K562 (cell line): ENCODE results near the gene MALAT1. TPM values are rescaled to one million over a fixed set of nuclear protein-coding genes. Genes with fewer than 3 reads are reported as not detected.

Experiments
- ATAC-seq: fragments of 200-7000 bp; cut with Tn5 transposase; 3 replicates; pipeline ENCODE4 v1.9.1; 2020; ENCODE audit warnings: moderate library complexity
- BruUV-seq: library from RNA; stranded (reverse); fragments of 400-500 nt; replicated peaks from 2 replicates; lab custom pipeline; 2021; lab: Mats Ljungman, UMichigan
- CTCF ChIA-PET: fragments of 300-600 bp; formaldehyde crosslinking; extraction: SDS; loops from one replicate; lab custom pipeline; 2021; ENCODE audit warnings: low intra/inter-chr PET ratio; lab: Yijun Ruan, JAX
- POLR2A ChIA-PET: fragments of 300-600, 350-650 bp; sonication (Branson Sonifier 250); formaldehyde crosslinking; extraction: SDS; loops from one replicate; lab custom pipeline; 2021; ENCODE audit warnings: antibody characterized with exemption, inconsistent platforms; lab: Yijun Ruan, JAX
- DNase-seq, 4 experiments: peaks; one replicate each; pipeline versions ENCODE4 v3.0.0 to v3.0.0-alpha.2; 2011 to 2018; ENCODE audit warnings: low spot score in 3 of 4, mixed read lengths in 3 of 4; ENCODE audit errors: extremely low read depth in 1 of 4
- FAIRE-seq: peaks from 2 replicates; lab custom pipeline; 2011; peaks lifted over from hg19 to GRCh38; lab: Jason Lieb, UNC
- H2AFZ ChIP-seq: 2 replicates; pipeline ENCODE4 v1.6.0; 2011; ENCODE audit warnings: low read depth, low read length, control low read depth, inconsistent platforms
- H3K27ac ChIP-seq: fragments of 200-600 bp; 3 replicates; pipeline ENCODE4 v1.8.0; 2011; ENCODE audit warnings: low read depth, mild to moderate bottlenecking, control low read depth, inconsistent platforms, low read length, moderate library complexity, mixed read lengths; ENCODE audit errors: extremely low read depth
- H3K27me3 ChIP-seq, 2 experiments: fragments of 300-600 bp in 1 of 2; 2 replicates in 1 of 2; 3 replicates in 1 of 2; pipeline versions ENCODE4 v1.6.0 to v1.8.0; 2011; ENCODE audit warnings: inconsistent platforms in 2 of 2, low read length in 2 of 2, mild to moderate bottlenecking in 1 of 2, mixed read lengths in 1 of 2, moderate library complexity in 1 of 2; ENCODE audit not compliant: control insufficient read depth in 2 of 2, insufficient read depth in 2 of 2
- H3K36me3 ChIP-seq: fragments of 300-600 bp; 3 replicates; pipeline ENCODE4 v1.8.0; 2011; ENCODE audit warnings: mild to moderate bottlenecking, low read length, inconsistent platforms; ENCODE audit not compliant: control insufficient read depth, insufficient read depth
- H3K4me1 ChIP-seq, 2 experiments: fragments of 200-600 bp in 1 of 2; replicated peaks in 1 of 2; 2 replicates in 1 of 2; 3 replicates in 1 of 2; pipeline versions ENCODE4 v1.5.1 to v1.8.0; 2011; ENCODE audit warnings: inconsistent platforms in 2 of 2, low read length in 2 of 2, mild to moderate bottlenecking in 1 of 2, mixed read lengths in 1 of 2, moderate library complexity in 1 of 2; ENCODE audit not compliant: control insufficient read depth in 2 of 2, insufficient read depth in 2 of 2
- H3K4me2 ChIP-seq: 2 replicates; pipeline ENCODE4 v1.6.1; 2011; ENCODE audit warnings: low read length, control low read depth, inconsistent platforms, mixed read lengths; ENCODE audit not compliant: insufficient read depth
- H3K4me3 ChIP-seq: fragments of 200-600 bp; sonication (generic), shearing (Covaris generic); 2 replicates; pipeline ENCODE4 v1.5.1; 2016; ENCODE audit warnings: control low read depth, inconsistent platforms
- H3K79me2 ChIP-seq: fragments of 200-600 bp; 3 replicates; pipeline ENCODE4 v1.8.0; 2011; ENCODE audit warnings: low read length, inconsistent platforms; ENCODE audit not compliant: control insufficient read depth, insufficient read depth
- H3K9ac ChIP-seq, 2 experiments: 2 replicates each; pipeline versions ENCODE4 v1.6.0 to v1.6.1; 2011; ENCODE audit warnings: low read depth in 2 of 2, low read length in 2 of 2, control low read depth in 1 of 2, inconsistent platforms in 1 of 2, mild to moderate bottlenecking in 1 of 2, mixed read lengths in 1 of 2; ENCODE audit not compliant: insufficient read depth in 1 of 2
- H3K9me1 ChIP-seq: one replicate; pipeline ENCODE4 v1.6.0; 2011; ENCODE audit warnings: inconsistent platforms, mild to moderate bottlenecking, low read length, moderate library complexity; ENCODE audit not compliant: control insufficient read depth, insufficient read depth
- H3K9me3 ChIP-seq: replicated peaks from 2 replicates; pipeline ENCODE4 v1.5.1; 2011; ENCODE audit warnings: low read depth, low read length, inconsistent platforms; ENCODE audit not compliant: control insufficient read depth, insufficient read depth
- H4K20me1 ChIP-seq: replicated peaks from 2 replicates; pipeline ENCODE4 v1.6.1; 2011; ENCODE audit warnings: low read length, inconsistent platforms, mixed read lengths; ENCODE audit not compliant: control insufficient read depth, insufficient read depth
- ARID1B ChIP-seq: fragments of 450-650 bp; IDR thresholded peaks from 2 replicates; pipeline ENCODE4 v1.6.1; 2016; ENCODE audit warnings: antibody characterized with exemption, mild to moderate bottlenecking, inconsistent platforms
- BDP1 ChIP-seq: IDR thresholded peaks from 3 replicates; pipeline ENCODE4 v1.6.1; 2011; ENCODE audit not compliant: insufficient read length, insufficient read depth
- DIDO1 ChIP-seq: fragments of 450-650 bp; IDR thresholded peaks from 2 replicates; pipeline ENCODE4 v1.6.1; 2016; ENCODE audit warnings: low read depth, missing biosample characterization, missing genetic modification characterization
- HDAC2 ChIP-seq: fragments of 450-650 bp; IDR thresholded peaks from 2 replicates; pipeline ENCODE4 v1.6.1; 2016; ENCODE audit warnings: mild to moderate bottlenecking
- MCM3 ChIP-seq: fragments of 450-650 bp; IDR thresholded peaks from 2 replicates; pipeline ENCODE4 v1.6.1; 2016
- RBM34 ChIP-seq: fragments of 200-400 bp; formaldehyde crosslinking; IDR thresholded peaks from 2 replicates; pipeline ENCODE4 v1.6.1; 2018; ENCODE audit warnings: low read length, borderline replicate concordance; ENCODE audit not compliant: insufficient read depth
- RNF2 ChIP-seq: sonication (generic); IDR thresholded peaks from 2 replicates; pipeline ENCODE4 v1.6.1; 2016
- TCFL5 ChIP-seq: fragments of 250-450 bp; sonication (Bioruptor Pico); conservative IDR thresholded peaks from 2 replicates; pipeline ENCODE4 v1.6.1; 2021; ENCODE audit warnings: mild to moderate bottlenecking, moderate library complexity, matching md5 sums
- ZNF589 ChIP-seq: fragments of 200-800 bp; sonication (Bioruptor generic); IDR thresholded peaks from 2 replicates; pipeline ENCODE4 v1.6.1; 2016; ENCODE audit warnings: low read depth, missing genetic modification characterization, missing compliant biosample characterization
- WGBS: fragments of 100-300 bp; shearing (Covaris generic); methylation state at CpG from one replicate; pipeline ENCODE4 v1.1.6; 2016; ENCODE audit warnings: low coverage, mixed read lengths; ENCODE audit not compliant: insufficient coverage; ENCODE audit errors: missing lambda C conversion rate; 5-methylcytosine and 5-hydroxymethylcytosine counted together
- in situ Hi-C: fragments of 300-500 bp; cut with MboI; formaldehyde crosslinking; loops from 4 replicates; pipeline ENCODE4 v1.15.0; 2018; ENCODE audit warnings: inconsistent platforms, mixed read lengths
- intact Hi-C: fragments of 100-400 bp; cut with micrococcal nuclease; formaldehyde crosslinking; loops from 2 replicates; pipeline ENCODE4 v1.14.2; 2022
- polyA plus RNA-seq, 8 experiments: library from polyadenylated mRNA; depleted of rRNA in 4 of 8; stranded (reverse) in 5 of 8; unstranded in 3 of 8; fragments of >200 nt; fragmentation: Nextera tagmentation in 2 of 8; fragmentation: Illumina TruSeq in 1 of 8; extraction: Ambion mirVana in 2 of 8; extraction: Trizol in 1 of 8; gene quantifications; 2 replicates each; pipeline versions ENCODE4 v1.2.1 to v1.2.3, GENCODE V29; 2011 to 2014; ENCODE audit warnings: inconsistent platforms in 1 of 8, missing spikeins in 1 of 8
- total RNA-seq, 7 experiments: library from RNA; depleted of rRNA in 6 of 7; stranded (reverse); fragments of >200 nt in 6 of 7; fragmentation: Illumina TruSeq in 2 of 7; extraction: Trizol in 2 of 7; gene quantifications; 2 replicates each; pipeline versions ENCODE4 v1.2.1 to v1.2.3, GENCODE V29; 2011 to 2021; ENCODE audit warnings: low replicate concordance in 1 of 7
- TF ChIP-seq, protein P1 (sequence below): sonication (generic); formaldehyde crosslinking; IDR thresholded peaks from 2 replicates; pipeline ENCODE4 v1.8.0; 2022; ENCODE audit warnings: mild to moderate bottlenecking, missing genetic modification reagents
- TF ChIP-seq, protein P2 (sequence below): fragments of 250-450 bp; sonication (Bioruptor Pico); IDR thresholded peaks from 2 replicates; pipeline ENCODE4 v1.4.0; 2020
- TF ChIP-seq, protein P3 (sequence below), 3 experiments: fragments of 200-800 bp in 1 of 3; fragments of 250-450 bp in 1 of 3; fragments of 450-650 bp in 1 of 3; sonication (Bioruptor Pico) in 1 of 3; sonication (Bioruptor generic) in 1 of 3; formaldehyde crosslinking in 1 of 3; IDR thresholded peaks; 2 replicates each; pipeline versions ENCODE4 v1.6.1 to v1.8.0; 2016 to 2022; ENCODE audit warnings: mild to moderate bottlenecking in 2 of 3, missing genetic modification characterization in 2 of 3, missing compliant biosample characterization in 1 of 3, moderate library complexity in 1 of 3
- TF ChIP-seq, protein P4 (sequence below): sonication (generic); formaldehyde crosslinking; IDR thresholded peaks from 2 replicates; pipeline ENCODE4 v1.8.0; 2022; ENCODE audit warnings: mild to moderate bottlenecking, missing genetic modification reagents

MALAT1 gene
- total and polyA plus RNA-seq, 9 of the 15 experiments (the other 6 are each of a cell fraction or from before 2014, with no cell fraction given), result 363 to 8,715 (median 2,351) TPM

DNA sequence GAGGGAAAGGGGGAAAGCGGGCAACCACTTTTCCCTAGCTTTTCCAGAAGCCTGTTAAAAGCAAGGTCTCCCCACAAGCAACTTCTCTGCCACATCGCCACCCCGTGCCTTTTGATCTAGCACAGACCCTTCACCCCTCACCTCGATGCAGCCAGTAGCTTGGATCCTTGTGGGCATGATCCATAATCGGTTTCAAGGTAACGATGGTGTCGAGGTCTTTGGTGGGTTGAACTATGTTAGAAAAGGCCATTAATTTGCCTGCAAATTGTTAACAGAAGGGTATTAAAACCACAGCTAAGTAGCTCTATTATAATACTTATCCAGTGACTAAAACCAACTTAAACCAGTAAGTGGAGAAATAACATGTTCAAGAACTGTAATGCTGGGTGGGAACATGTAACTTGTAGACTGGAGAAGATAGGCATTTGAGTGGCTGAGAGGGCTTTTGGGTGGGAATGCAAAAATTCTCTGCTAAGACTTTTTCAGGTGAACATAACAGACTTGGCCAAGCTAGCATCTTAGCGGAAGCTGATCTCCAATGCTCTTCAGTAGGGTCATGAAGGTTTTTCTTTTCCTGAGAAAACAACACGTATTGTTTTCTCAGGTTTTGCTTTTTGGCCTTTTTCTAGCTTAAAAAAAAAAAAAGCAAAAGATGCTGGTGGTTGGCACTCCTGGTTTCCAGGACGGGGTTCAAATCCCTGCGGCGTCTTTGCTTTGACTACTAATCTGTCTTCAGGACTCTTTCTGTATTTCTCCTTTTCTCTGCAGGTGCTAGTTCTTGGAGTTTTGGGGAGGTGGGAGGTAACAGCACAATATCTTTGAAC, 6.8 kb downstream of the MALAT1 start:
- Histone ChIP-seq H3K27ac (peak overlapping the region; percentile 99), H2AFZ (no peak overlapping the region), H3K9me3 (no peaks in the 10 kb centered on the region), H4K20me1 (peaks cover 53% of the 10 kb centered on the region), H3K4me3 (peak overlapping the region; percentile 84), H3K36me3 (peaks cover 58% of the 10 kb centered on the region), H3K9me1 (peaks cover 5% of the 10 kb centered on the region), H3K4me2 (peak overlapping the region; percentile 94), H3K79me2 (peaks cover 79% of the 10 kb centered on the region), H3K27me3 (no peaks in the 10 kb centered on the region), H3K4me1 (peaks cover 8% of the 10 kb centered on the region in 2 experiments; a peak in 4 of 5 replicates), H3K9ac (peak overlapping the region; percentile 88 to 100; a peak in 3 of 4 replicates)
- no peak for ATAC-seq
- no peak for FAIRE-seq
- WGBS, result 6% methylated on average over 12 of the region's 12 CpGs
- ChIA-PET POLR2A (interaction anchor here (0.6 to 27.6 kb wide), 44 partner anchors 7 to 1974 kb away, joined by 3 to 2118 read pairs (median 5); partner anchors contain the start of genes DPF2, FAM89B, FRMD8 and MALAT1), CTCF (interaction anchor here (0.7 to 0.8 kb wide), 2 partner anchors 80 to 87 kb away, joined by 3 read pairs; no protein-coding TSS in a partner anchor)
- intact Hi-C loops, result no loop called here
- in situ Hi-C loops, result loop anchor here (5.0 kb wide), 1 partner anchor 33 kb away; no protein-coding TSS in a partner anchor
- BruUV-seq, result no TSS peak
- peak in 2 of 4 experiments; percentile 7 to 53 for DNase-seq
- TF ChIP-seq RNF2, result no peak; the same call in 1 of the 2 replicates
- no peak for TF ChIP-seq HDAC2
- TF ChIP-seq DIDO1 (tag), result no peak
- no peak for TF ChIP-seq BDP1
- TF ChIP-seq, protein P1, sequence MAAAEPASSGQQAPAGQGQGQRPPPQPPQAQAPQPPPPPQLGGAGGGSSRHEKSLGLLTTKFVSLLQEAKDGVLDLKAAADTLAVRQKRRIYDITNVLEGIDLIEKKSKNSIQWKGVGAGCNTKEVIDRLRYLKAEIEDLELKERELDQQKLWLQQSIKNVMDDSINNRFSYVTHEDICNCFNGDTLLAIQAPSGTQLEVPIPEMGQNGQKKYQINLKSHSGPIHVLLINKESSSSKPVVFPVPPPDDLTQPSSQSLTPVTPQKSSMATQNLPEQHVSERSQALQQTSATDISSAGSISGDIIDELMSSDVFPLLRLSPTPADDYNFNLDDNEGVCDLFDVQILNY, result no peak
- TF ChIP-seq RBM34, result no peak
- TF ChIP-seq, protein P2, sequence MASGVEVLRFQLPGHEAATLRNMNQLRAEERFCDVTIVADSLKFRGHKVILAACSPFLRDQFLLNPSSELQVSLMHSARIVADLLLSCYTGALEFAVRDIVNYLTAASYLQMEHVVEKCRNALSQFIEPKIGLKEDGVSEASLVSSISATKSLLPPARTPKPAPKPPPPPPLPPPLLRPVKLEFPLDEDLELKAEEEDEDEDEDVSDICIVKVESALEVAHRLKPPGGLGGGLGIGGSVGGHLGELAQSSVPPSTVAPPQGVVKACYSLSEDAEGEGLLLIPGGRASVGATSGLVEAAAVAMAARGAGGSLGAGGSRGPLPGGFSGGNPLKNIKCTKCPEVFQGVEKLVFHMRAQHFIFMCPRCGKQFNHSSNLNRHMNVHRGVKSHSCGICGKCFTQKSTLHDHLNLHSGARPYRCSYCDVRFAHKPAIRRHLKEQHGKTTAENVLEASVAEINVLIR (CRISPR knock-in tag), result no peak
- TF ChIP-seq, protein P3, sequence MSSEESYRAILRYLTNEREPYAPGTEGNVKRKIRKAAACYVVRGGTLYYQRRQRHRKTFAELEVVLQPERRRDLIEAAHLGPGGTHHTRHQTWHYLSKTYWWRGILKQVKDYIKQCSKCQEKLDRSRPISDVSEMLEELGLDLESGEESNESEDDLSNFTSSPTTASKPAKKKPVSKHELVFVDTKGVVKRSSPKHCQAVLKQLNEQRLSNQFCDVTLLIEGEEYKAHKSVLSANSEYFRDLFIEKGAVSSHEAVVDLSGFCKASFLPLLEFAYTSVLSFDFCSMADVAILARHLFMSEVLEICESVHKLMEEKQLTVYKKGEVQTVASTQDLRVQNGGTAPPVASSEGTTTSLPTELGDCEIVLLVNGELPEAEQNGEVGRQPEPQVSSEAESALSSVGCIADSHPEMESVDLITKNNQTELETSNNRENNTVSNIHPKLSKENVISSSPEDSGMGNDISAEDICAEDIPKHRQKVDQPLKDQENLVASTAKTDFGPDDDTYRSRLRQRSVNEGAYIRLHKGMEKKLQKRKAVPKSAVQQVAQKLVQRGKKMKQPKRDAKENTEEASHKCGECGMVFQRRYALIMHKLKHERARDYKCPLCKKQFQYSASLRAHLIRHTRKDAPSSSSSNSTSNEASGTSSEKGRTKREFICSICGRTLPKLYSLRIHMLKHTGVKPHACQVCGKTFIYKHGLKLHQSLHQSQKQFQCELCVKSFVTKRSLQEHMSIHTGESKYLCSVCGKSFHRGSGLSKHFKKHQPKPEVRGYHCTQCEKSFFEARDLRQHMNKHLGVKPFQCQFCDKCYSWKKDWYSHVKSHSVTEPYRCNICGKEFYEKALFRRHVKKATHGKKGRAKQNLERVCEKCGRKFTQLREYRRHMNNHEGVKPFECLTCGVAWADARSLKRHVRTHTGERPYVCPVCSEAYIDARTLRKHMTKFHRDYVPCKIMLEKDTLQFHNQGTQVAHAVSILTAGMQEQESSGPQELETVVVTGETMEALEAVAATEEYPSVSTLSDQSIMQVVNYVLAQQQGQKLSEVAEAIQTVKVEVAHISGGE (CRISPR knock-in tag; IDR thresholded peaks at IDR 0.05), result no peak
- 0 out of 2 replicates have a peak, but pooled peaks have one; percentile 10 for TF ChIP-seq ARID1B
- TF ChIP-seq TCFL5 (CRISPR knock-in tag), result peak; percentile 64; the same call in 1 of the 2 replicates
- no peak for TF ChIP-seq ZNF589 (CRISPR knock-in tag)
- no peak for TF ChIP-seq MCM3
- TF ChIP-seq, protein P4, sequence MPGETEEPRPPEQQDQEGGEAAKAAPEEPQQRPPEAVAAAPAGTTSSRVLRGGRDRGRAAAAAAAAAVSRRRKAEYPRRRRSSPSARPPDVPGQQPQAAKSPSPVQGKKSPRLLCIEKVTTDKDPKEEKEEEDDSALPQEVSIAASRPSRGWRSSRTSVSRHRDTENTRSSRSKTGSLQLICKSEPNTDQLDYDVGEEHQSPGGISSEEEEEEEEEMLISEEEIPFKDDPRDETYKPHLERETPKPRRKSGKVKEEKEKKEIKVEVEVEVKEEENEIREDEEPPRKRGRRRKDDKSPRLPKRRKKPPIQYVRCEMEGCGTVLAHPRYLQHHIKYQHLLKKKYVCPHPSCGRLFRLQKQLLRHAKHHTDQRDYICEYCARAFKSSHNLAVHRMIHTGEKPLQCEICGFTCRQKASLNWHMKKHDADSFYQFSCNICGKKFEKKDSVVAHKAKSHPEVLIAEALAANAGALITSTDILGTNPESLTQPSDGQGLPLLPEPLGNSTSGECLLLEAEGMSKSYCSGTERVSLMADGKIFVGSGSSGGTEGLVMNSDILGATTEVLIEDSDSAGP (CRISPR knock-in tag), result no peak
